Measurements from ENCODE around the gene USH1C. TPM values are rescaled to one million over a fixed set of nuclear protein-coding genes. Genes with fewer than 3 reads are reported as not detected.

USH1C gene
- total RNA-seq, 2 donors from 2014 or later, result 0.68 TPM; not detected in 1

DNA sequence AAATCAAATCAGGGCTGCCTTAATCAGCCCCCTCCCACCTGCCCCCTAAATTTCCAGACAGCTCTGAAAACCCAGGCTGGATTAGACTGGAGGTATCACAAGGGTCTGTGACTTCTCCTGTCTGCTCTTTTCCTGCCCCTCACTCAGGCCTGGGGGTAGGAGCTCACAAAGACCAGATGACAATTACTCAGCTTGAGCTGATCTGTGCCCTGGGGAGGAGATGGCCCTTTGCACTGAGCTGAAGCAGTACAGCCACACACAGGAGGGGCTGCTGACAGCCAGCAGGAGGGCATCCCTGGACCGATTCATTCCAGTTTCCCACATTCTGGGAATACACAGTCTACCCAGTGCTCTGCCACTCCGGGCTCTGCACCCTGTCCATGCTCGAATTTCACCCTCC lies 71.7 kb downstream of the USH1C start:
- no peak for TF ChIP-seq CTCF (IDR thresholded peaks at IDR 0.05)

DNA sequence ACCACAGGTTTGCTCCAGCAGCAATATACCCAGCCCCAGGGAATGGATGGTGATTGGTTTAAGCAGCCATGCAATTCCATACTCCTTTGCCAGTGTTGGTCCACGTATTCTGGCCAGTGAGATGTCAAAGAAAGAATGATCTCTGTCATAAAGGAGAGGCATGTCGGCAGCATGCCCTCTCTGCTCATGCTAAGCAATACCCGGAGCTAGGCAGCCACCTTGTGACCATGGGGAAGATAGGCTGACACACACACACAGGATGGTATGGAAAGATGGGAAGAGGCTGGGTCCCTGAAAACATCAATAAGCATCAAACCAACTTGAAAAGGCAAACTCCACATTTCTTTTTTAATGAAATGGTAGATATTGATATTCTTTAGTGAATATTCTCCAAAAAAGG lies 72.7 kb downstream of the USH1C start:
- H3K4me3 ChIP-seq, result no peak overlapping the region
- peaks cover 0 to 6% of the 10 kb centered on the region in 2 donors for H3K4me1 ChIP-seq (ENCODE audit: control insufficient read depth in 1 of 2, low read depth in 2 of 2)
- DNase-seq (ENCODE audit: low spot score) (no peak), ATAC-seq (ENCODE audit: insufficient number of reproducible peaks, low FRiP score, low read depth) (no peak)
- H3K27ac ChIP-seq, result no peak overlapping the region
- no peaks in the 10 kb centered on the region for H3K27me3 ChIP-seq (replicated peaks; ENCODE audit: insufficient read depth)
- no peak for TF ChIP-seq CTCF (IDR thresholded peaks at IDR 0.05)
- no peaks in the 10 kb centered on the region for H3K36me3 ChIP-seq
- no peaks in the 10 kb centered on the region for H3K9me3 ChIP-seq

More for the DNA sequence above, 71.7 kb downstream of the USH1C start:
- no peak for ATAC-seq (ENCODE audit: insufficient number of reproducible peaks, low FRiP score, low read depth)
- H3K36me3 ChIP-seq, result no peaks in the 10 kb centered on the region
- H3K4me3 ChIP-seq, result no peak overlapping the region
- no peaks in the 10 kb centered on the region for H3K27me3 ChIP-seq (replicated peaks; ENCODE audit: insufficient read depth)
- no peak for DNase-seq (ENCODE audit: low spot score)
- H3K4me1 ChIP-seq (ENCODE audit: control insufficient read depth in 1 of 2, low read depth in 2 of 2), result peaks cover 0 to 6% of the 10 kb centered on the region in 2 donors
- H3K27ac ChIP-seq, result no peak overlapping the region
- H3K9me3 ChIP-seq, result no peaks in the 10 kb centered on the region

DNA sequence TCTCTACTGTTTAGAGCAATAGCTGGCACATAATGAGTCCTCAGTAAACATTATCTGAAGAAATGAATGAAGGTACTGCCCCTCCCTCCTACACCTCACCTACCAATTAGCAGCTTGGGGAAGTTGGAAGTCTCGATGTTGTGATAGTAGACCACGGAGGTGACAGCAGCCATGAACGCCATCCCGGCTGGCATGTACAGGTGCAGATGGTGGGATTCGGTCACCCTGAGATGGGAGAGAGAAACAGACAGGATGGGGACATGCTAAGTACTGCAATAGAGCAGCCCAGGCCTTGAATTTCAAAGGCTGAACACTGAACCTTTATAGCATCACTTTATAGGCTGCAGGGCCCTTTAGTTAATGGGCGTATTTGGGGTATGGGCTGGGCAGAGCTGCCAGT lies 74.2 kb downstream of the USH1C start:
- Histone ChIP-seq H3K36me3 (no peaks in the 10 kb centered on the region), H3K4me1 (ENCODE audit: control insufficient read depth in 1 of 2, low read depth in 2 of 2) (no peaks in the 10 kb centered on the region), H3K9me3 (no peaks in the 10 kb centered on the region), H3K4me3 (no peak overlapping the region), H3K27me3 (replicated peaks; ENCODE audit: insufficient read depth) (no peaks in the 10 kb centered on the region), H3K27ac (no peak overlapping the region)
- no peak for TF ChIP-seq CTCF (IDR thresholded peaks at IDR 0.05)
- DNase-seq (ENCODE audit: low spot score), result no peak
- no peak for ATAC-seq (ENCODE audit: insufficient number of reproducible peaks, low FRiP score, low read depth)

GRCh38 chr11:17468122-17468521 lies 76.1 kb downstream of the USH1C start:
- no peak for TF ChIP-seq CTCF (IDR thresholded peaks at IDR 0.05)
- H3K4me1 ChIP-seq (ENCODE audit: control insufficient read depth in 1 of 2, low read depth in 2 of 2), result no peaks in the 10 kb centered on the region
- no peak for DNase-seq (ENCODE audit: low spot score)
- H3K27me3 ChIP-seq (replicated peaks; ENCODE audit: insufficient read depth), result no peaks in the 10 kb centered on the region
- H3K4me3 ChIP-seq, result no peak overlapping the region
- no peaks in the 10 kb centered on the region for H3K36me3 ChIP-seq
- no peaks in the 10 kb centered on the region for H3K9me3 ChIP-seq
- no peak for ATAC-seq (ENCODE audit: insufficient number of reproducible peaks, low FRiP score, low read depth)
- H3K27ac ChIP-seq, result no peak overlapping the region

DNA sequence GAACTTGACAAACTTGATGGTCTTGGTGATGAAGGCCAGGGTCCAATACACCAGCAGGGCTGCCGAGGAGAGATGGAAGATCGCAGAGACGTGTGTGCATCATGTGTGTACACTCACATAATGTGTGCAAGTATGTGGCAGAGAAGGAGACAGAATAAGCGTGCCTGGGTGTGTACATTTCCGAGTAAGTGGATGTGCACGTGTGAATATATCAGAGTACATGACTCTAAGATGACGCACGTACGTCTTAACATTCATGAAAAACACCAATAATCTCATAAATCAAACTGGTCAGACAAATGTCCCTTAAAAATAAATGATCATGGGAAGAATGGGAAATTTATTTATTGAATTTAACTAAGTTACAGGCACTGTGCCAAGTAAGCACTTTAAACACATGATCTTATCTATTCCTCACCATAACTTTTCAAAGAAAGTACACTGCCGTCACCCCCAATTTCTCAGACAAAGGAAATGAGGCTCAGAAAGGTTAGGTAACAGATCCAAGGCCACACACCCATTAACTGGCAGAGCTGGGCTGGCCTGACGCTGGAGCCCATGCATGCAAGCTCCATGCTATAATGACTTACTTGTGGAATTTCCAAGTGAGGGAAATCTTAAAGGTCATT lies 80.6 kb downstream of the USH1C start:
- Histone ChIP-seq H3K4me3 (no peak overlapping the region), H3K4me1 (ENCODE audit: control insufficient read depth in 1 of 2, low read depth in 2 of 2) (no peaks in the 10 kb centered on the region), H3K27ac (no peak overlapping the region), H3K36me3 (no peaks in the 10 kb centered on the region), H3K9me3 (no peaks in the 10 kb centered on the region), H3K27me3 (replicated peaks; ENCODE audit: insufficient read depth) (no peaks in the 10 kb centered on the region)
- no peak for TF ChIP-seq CTCF (IDR thresholded peaks at IDR 0.05)
- DNase-seq (ENCODE audit: low spot score) (no peak), ATAC-seq (ENCODE audit: insufficient number of reproducible peaks, low FRiP score, low read depth) (no peak)
